Measurements from ENCODE around the gene SEPTIN7. TPM values are rescaled to one million over a fixed set of nuclear protein-coding genes. Genes with fewer than 3 reads are reported as not detected.

Gene SEPTIN7
- total RNA-seq, 1 experiment from 2014 or later = 140 TPM

GRCh38 chr7:35804231-35804970, 3.5 kb downstream of the SEPTIN7 start:
- H3K36me3 ChIP-seq (ENCODE audit: control insufficient read depth in 1 of 2, insufficient read depth in 2 of 2, low read length in 2 of 2) = no peaks in the 10 kb centered on the region
- H3K9me2 ChIP-seq (ENCODE audit: insufficient read depth) = no peaks in the 10 kb centered on the region
- intact Hi-C loops (cut with micrococcal nuclease) = no loop called here
- RAD21 ChIA-PET (ENCODE audit: low non-redundant PET in 1 of 2, low total read pairs in 2 of 2, uncharacterized antibody in 2 of 2, unreplicated experiment in 2 of 2) = no interaction called here
- H3K9ac ChIP-seq (ENCODE audit: low read length) = no peak overlapping the region
- H3K27me3 ChIP-seq (ENCODE audit: insufficient read depth, low read length) = no peaks in the 10 kb centered on the region
- H3K27ac ChIP-seq (ENCODE audit: low read depth, low read length) = no peak overlapping the region
- no TSS peak for BruUV-seq (replicated peaks)
- H2AFZ ChIP-seq (ENCODE audit: low read depth, low read length, poor library complexity, severe bottlenecking) = no peak overlapping the region
- POLR2A ChIA-PET = no interaction called here
- peaks cover 6 to 16% of the 10 kb centered on the region in 2 experiments; a peak in 3 of 4 replicates for H3K4me1 ChIP-seq (ENCODE audit: control insufficient read depth in 1 of 2, insufficient read depth in 2 of 2, low read length in 2 of 2)
- peaks cover 87% of the 10 kb centered on the region for H3K79me2 ChIP-seq (ENCODE audit: insufficient read depth, low read length)
- DNase-seq (ENCODE audit: low read depth, low spot score) (no peak), ATAC-seq (no peak)
- CTCF ChIA-PET = no interaction called here
- no peak overlapping the region for H3K4me2 ChIP-seq (ENCODE audit: low read length)
- H3K9me3 ChIP-seq (ENCODE audit: control insufficient read depth in 1 of 2, insufficient read depth in 1 of 2, low read depth in 1 of 2, low read length in 2 of 2) = no peaks in the 10 kb centered on the region
- peaks cover 10% of the 10 kb centered on the region; the same call in 1 of the 2 replicates for H4K20me1 ChIP-seq (ENCODE audit: insufficient read depth)
- TF ChIP-seq ZFX (IDR thresholded peaks at IDR 0.05) = no peak
- TF ChIP-seq CEBPB (IDR thresholded peaks at IDR 0.05; ENCODE audit: low read depth) = no peak
- no peak for TF ChIP-seq SRF (IDR thresholded peaks at IDR 0.05; ENCODE audit: low read depth)
- TF ChIP-seq POLR2AphosphoS5 (IDR thresholded peaks at IDR 0.05; ENCODE audit: low read depth, low read length) = no peak
- TF ChIP-seq TCF7L2 (IDR thresholded peaks at IDR 0.05; ENCODE audit: borderline replicate concordance, extremely low read depth, insufficient read depth, insufficient read length) = no peak
- TF ChIP-seq REST (IDR thresholded peaks at IDR 0.05; ENCODE audit: low read depth) = no peak
- no peak overlapping the region for H3K4me3 ChIP-seq (replicated peaks in 1 of 2; ENCODE audit: low read depth in 1 of 2, low read length in 2 of 2)

All from HCT116 (cell line).